Mesendoderm (in vitro differentiated cells): ENCODE results near the gene UFM1. TPM values are rescaled to one million over a fixed set of nuclear protein-coding genes. Genes with fewer than 3 reads are reported as not detected.
"Not testable (repeated sequence)": the region's sequence is repeated elsewhere in the genome, so short reads cannot be mapped to it uniquely, and the experiment has no call there.

Source experiments
- DNase-seq: peaks from one replicate; pipeline ENCODE4 v3.0.0; 2013
- H2AK5ac ChIP-seq: 2 replicates; pipeline ENCODE4 v1.6.1; 2013; ENCODE audit warnings: low read length, inconsistent platforms
- H2BK120ac ChIP-seq: 2 replicates; pipeline ENCODE4 v1.6.1; 2013; ENCODE audit warnings: low read depth, mild to moderate bottlenecking, low read length, moderate library complexity, mixed read lengths
- H2BK15ac ChIP-seq: replicated peaks from 2 replicates; pipeline ENCODE4 v1.6.1; 2013; ENCODE audit warnings: low read depth, mild to moderate bottlenecking, moderate library complexity
- H2BK5ac ChIP-seq: 2 replicates; pipeline ENCODE4 v1.6.1; 2013; ENCODE audit warnings: low read length, inconsistent platforms
- H3K18ac ChIP-seq: 2 replicates; pipeline ENCODE4 v1.6.1; 2013; ENCODE audit warnings: mild to moderate bottlenecking, low read length, mixed read lengths
- H3K23ac ChIP-seq: one replicate; pipeline ENCODE4 v1.6.1; 2013; ENCODE audit warnings: low read length
- H3K27ac ChIP-seq: 2 replicates; pipeline ENCODE4 v1.5.1; 2013; ENCODE audit warnings: low read depth, mild to moderate bottlenecking, inconsistent platforms, low read length, moderate library complexity
- H3K27me3 ChIP-seq: 2 replicates; pipeline ENCODE4 v1.6.1; 2013; ENCODE audit warnings: low read length, control low read depth, mild to moderate bottlenecking, inconsistent platforms; ENCODE audit not compliant: insufficient read depth, poor library complexity
- H3K36me3 ChIP-seq: 2 replicates; pipeline ENCODE4 v1.6.1; 2013; ENCODE audit warnings: low read length, inconsistent platforms; ENCODE audit not compliant: control insufficient read depth, insufficient read depth
- H3K4ac ChIP-seq: one replicate; pipeline ENCODE4 v1.6.1; 2013; ENCODE audit warnings: low read depth, mild to moderate bottlenecking, low read length, moderate library complexity
- H3K4me1 ChIP-seq: 2 replicates; pipeline ENCODE4 v1.6.1; 2013; ENCODE audit warnings: low read depth, low read length, inconsistent platforms; ENCODE audit not compliant: control insufficient read depth
- H3K4me2 ChIP-seq: 2 replicates; pipeline ENCODE4 v1.6.1; 2013; ENCODE audit warnings: low read length
- H3K4me3 ChIP-seq: 2 replicates; pipeline ENCODE4 v1.5.1; 2013; ENCODE audit warnings: mild to moderate bottlenecking, low read length
- H3K56ac ChIP-seq: one replicate; pipeline ENCODE4 v1.6.1; 2013; ENCODE audit warnings: low read length
- H3K79me1 ChIP-seq: 2 replicates; pipeline ENCODE4 v1.6.1; 2013; ENCODE audit warnings: low read length, inconsistent platforms
- H3K79me2 ChIP-seq: 2 replicates; pipeline ENCODE4 v1.6.1; 2013; ENCODE audit warnings: mild to moderate bottlenecking, low read length; ENCODE audit not compliant: control insufficient read depth, insufficient read depth
- H3K9ac ChIP-seq: 2 replicates; pipeline ENCODE4 v1.6.1; 2013; ENCODE audit warnings: low read length, inconsistent platforms
- H4K5ac ChIP-seq: one replicate; pipeline ENCODE4 v1.6.1; 2013; ENCODE audit warnings: low read length
- H4K8ac ChIP-seq: one replicate; pipeline ENCODE4 v1.6.1; 2013; ENCODE audit warnings: low read depth, mild to moderate bottlenecking, control low read depth, low read length, moderate library complexity
- WGBS: extraction: QIAGEN DNeasy Blood & Tissue Kit; methylation state at CpG from one replicate; pipeline ENCODE4 v1.1.7; 2013; ENCODE audit warnings: low lambda C conversion rate, missing lambda C conversion rate; ENCODE audit not compliant: insufficient coverage; ENCODE audit errors: extremely low coverage; 5-methylcytosine and 5-hydroxymethylcytosine counted together
- polyA plus RNA-seq, 2 experiments: library from polyadenylated mRNA; stranded (reverse); fragments of 200-250 nt; gene quantifications; one replicate each; pipeline ENCODE4 v1.2.3, GENCODE V29; 2013

UFM1 gene
- polyA plus RNA-seq (2013, experiment 1 of 2), result 30.6 TPM
- polyA plus RNA-seq (2013, experiment 2 of 2), result 31.8 TPM

DNA sequence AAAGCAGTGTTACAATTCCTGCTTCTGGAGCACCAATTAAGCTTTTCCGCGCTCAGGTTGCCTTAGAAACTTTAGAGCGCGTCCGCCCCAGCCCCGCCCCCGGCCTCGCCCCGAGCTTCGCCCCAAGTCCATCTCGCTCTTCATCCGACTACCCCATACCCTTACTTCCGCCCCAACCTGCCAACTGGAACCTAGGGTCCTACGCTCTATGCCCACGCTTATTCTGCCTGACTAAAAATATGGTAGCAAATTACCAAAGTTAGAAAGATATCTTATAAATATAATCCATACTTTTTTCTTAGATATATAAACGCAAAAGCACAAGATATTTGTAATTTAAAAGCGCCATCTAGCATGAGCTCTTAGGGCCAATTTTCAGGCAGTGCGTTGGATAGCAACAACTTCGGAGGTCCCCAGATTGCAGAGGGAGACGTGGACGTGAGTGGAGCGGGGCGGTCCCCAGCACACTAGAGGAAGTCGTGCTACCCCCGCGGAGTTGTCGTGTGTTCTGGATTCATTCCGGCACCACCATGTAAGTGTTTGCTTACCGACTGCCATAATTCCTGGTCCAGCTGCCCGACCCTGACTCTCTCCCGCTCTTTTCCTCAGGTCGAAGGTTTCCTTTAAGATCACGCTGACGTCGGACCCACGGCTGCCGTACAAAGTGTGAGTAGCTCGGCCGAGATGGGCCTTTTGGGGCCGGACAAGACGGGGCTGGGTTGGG is at the start of gene UFM1:
Gene UFM1 (plus strand): TSS at position 462 of the 724 bp plus-strand sequence. CDS start 69 bp downstream, at position 531.
- no CpG with 5 or more reads among the region's 41 CpGs for WGBS
- Histone ChIP-seq H3K23ac (no peak within 1 kb of the TSS), H2BK15ac (no peak within 1 kb of the TSS), H2BK120ac (no peak within 1 kb of the TSS), H3K56ac (peak within 1 kb of the TSS; percentile 86), H3K27ac (no peak within 1 kb of the TSS), H3K79me2 (peaks cover 12% of the 10 kb centered on the region), H3K27me3 (no peaks in the 10 kb centered on the region), H3K9ac (peak within 1 kb of the TSS; percentile 80), H3K36me3 (no peaks in the 10 kb centered on the region), H3K4ac (no peak within 1 kb of the TSS), H3K18ac (peak within 1 kb of the TSS; percentile 75), H3K79me1 (peaks cover 2% of the 10 kb centered on the region), H3K4me3 (peak within 1 kb of the TSS; percentile 77), H3K4me1 (no peaks in the 10 kb centered on the region), H2BK5ac (no peak within 1 kb of the TSS), H4K5ac (no peak within 1 kb of the TSS), H2AK5ac (no peak within 1 kb of the TSS), H3K4me2 (peak within 1 kb of the TSS; percentile 54), H4K8ac (no peak within 1 kb of the TSS)
- DNase-seq, result peak; percentile 97

DNA sequence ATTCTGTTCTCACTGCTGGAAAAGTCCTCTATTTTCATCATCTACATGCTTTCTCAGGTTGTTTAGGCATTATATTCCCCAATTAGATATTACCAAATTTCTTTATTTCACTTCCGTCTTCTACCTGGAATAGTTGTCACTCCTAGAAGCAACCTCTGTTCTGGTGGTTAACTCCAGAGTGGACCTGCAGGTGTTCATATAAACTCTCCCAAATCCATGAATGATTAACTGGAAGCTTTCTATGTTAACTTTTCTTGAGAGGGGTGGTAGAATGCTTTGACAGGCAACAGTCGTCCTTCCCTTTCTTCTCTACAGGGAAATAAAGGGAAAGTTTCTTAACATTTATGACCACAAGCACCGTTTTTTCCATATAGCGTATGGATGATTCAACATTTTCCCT is 48.4 kb upstream of the UFM1 start:
- no peaks in the 10 kb centered on the region for H3K36me3 ChIP-seq
- H3K18ac ChIP-seq, result no peak overlapping the region
- no peak for DNase-seq
- no peak overlapping the region for H3K56ac ChIP-seq
- H3K79me2 ChIP-seq, result no peaks in the 10 kb centered on the region
- no peak overlapping the region for H4K8ac ChIP-seq
- H3K4me2 ChIP-seq, result no peak overlapping the region
- H2BK15ac ChIP-seq, result no peak overlapping the region
- H3K4ac ChIP-seq, result no peak overlapping the region
- no peak overlapping the region for H3K27ac ChIP-seq
- H3K4me3 ChIP-seq, result no peak overlapping the region
- no peaks in the 10 kb centered on the region for H3K4me1 ChIP-seq
- no peak overlapping the region for H2AK5ac ChIP-seq
- no peak overlapping the region for H3K9ac ChIP-seq
- H3K79me1 ChIP-seq, result no peaks in the 10 kb centered on the region
- H3K27me3 ChIP-seq, result no peaks in the 10 kb centered on the region
- H4K5ac ChIP-seq, result no peak overlapping the region
- WGBS, result no CpG with 5 or more reads among the region's 4 CpGs
- no peak overlapping the region for H2BK120ac ChIP-seq
- H3K23ac ChIP-seq, result no peak overlapping the region
- H2BK5ac ChIP-seq, result no peak overlapping the region

DNA sequence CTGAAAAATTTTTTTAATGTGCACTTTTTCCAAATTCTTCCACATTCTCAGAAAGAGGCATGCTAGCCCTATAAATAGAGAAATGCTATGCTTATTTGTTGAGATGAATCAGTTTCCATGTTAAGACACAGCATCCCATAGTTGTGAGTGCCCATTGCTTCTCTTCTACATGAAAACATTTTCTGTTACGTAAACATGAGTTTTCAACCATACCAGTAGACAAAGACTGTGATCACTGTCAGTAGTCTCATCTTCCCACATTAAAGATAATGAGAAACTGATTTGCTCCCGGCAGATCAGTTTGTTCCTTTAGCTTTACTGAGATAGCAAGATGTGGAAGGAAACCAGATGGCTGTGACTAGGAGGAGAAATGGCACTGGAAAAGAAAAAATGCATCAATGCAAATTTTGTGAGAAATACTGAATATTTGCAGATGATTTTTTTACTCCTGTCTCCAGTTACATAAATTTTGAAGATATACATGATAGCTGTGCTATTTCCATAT is 45.8 kb upstream of the UFM1 start:
- Histone ChIP-seq H2BK15ac (no peak overlapping the region), H2BK120ac (no peak overlapping the region), H4K8ac (no peak overlapping the region), H3K79me2 (no peaks in the 10 kb centered on the region), H3K27me3 (no peaks in the 10 kb centered on the region), H3K4me1 (no peaks in the 10 kb centered on the region), H3K79me1 (no peaks in the 10 kb centered on the region), H3K4me3 (no peak overlapping the region), H3K4ac (no peak overlapping the region), H3K9ac (no peak overlapping the region), H3K27ac (no peak overlapping the region), H3K4me2 (no peak overlapping the region), H4K5ac (no peak overlapping the region), H2BK5ac (no peak overlapping the region), H3K36me3 (no peaks in the 10 kb centered on the region), H3K23ac (no peak overlapping the region), H3K56ac (no peak overlapping the region), H2AK5ac (no peak overlapping the region), H3K18ac (no peak overlapping the region)
- WGBS, result no CpG with 5 or more reads among the region's 2 CpGs
- DNase-seq, result no peak

DNA sequence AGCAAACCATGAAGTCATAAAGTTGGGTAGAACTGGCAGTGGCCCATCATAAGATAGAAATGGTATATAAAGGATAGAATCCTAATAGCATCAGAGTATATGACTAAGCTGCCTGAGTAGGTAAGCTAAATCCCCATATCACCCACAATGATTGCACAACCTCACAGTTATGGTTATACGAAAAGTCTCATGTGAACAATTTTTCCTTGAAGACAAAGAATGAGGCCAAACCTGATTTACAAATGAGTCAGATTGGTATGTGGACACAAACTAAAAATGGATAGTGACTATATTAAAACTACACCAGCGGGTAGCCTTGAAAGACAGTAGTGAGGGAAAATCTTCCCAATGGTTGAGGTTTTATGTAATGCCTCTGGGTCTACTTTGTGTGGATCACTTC is 40.9 kb upstream of the UFM1 start:
- H3K27me3 ChIP-seq, result no peaks in the 10 kb centered on the region
- no peak for DNase-seq
- H3K4me2 ChIP-seq, result no peak overlapping the region
- H4K5ac ChIP-seq, result no peak overlapping the region
- H2BK5ac ChIP-seq, result no peak overlapping the region
- no peak overlapping the region for H3K9ac ChIP-seq
- H3K79me2 ChIP-seq, result no peaks in the 10 kb centered on the region
- no peak overlapping the region for H2BK120ac ChIP-seq
- H3K4me1 ChIP-seq, result no peaks in the 10 kb centered on the region
- H3K4me3 ChIP-seq, result no peak overlapping the region
- H3K4ac ChIP-seq, result no peak overlapping the region
- no peak overlapping the region for H3K23ac ChIP-seq
- H3K27ac ChIP-seq, result no peak overlapping the region
- H2BK15ac ChIP-seq, result no peak overlapping the region
- no peak overlapping the region for H3K56ac ChIP-seq
- no peak overlapping the region for H3K18ac ChIP-seq
- H3K79me1 ChIP-seq, result no peaks in the 10 kb centered on the region
- no peaks in the 10 kb centered on the region for H3K36me3 ChIP-seq
- no peak overlapping the region for H2AK5ac ChIP-seq
- H4K8ac ChIP-seq, result no peak overlapping the region
- no CpG with 5 or more reads among the region's 2 CpGs for WGBS

DNA sequence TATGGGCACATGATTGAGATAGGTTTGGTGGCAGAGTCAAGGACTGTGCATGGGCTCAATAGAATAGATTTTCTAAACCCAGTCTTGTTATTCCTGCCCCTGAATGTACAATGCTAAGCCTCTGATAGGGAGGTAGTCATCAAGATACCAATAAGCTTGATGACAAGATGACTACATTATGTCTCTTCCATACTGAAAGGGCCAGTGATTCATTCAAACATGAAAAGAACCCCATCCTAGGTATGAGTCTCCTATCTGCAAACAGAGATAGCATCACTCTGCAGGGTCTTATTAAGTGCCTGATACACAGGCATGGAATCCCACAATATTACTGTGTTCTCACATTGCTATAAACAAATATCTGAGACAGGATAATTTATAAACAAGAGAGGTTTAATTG is 40.3 kb upstream of the UFM1 start:
- Histone ChIP-seq H3K9ac (no peak overlapping the region), H3K79me1 (no peaks in the 10 kb centered on the region), H3K4ac (no peak overlapping the region), H3K4me3 (no peak overlapping the region), H3K23ac (no peak overlapping the region), H2BK120ac (no peak overlapping the region), H4K8ac (no peak overlapping the region), H3K56ac (no peak overlapping the region), H3K27me3 (no peaks in the 10 kb centered on the region), H4K5ac (no peak overlapping the region), H3K4me2 (no peak overlapping the region), H3K79me2 (no peaks in the 10 kb centered on the region), H3K27ac (no peak overlapping the region), H2BK5ac (no peak overlapping the region), H3K4me1 (no peaks in the 10 kb centered on the region), H2AK5ac (no peak overlapping the region), H3K36me3 (no peaks in the 10 kb centered on the region), H3K18ac (no peak overlapping the region), H2BK15ac (no peak overlapping the region)
- DNase-seq, result no peak

DNA sequence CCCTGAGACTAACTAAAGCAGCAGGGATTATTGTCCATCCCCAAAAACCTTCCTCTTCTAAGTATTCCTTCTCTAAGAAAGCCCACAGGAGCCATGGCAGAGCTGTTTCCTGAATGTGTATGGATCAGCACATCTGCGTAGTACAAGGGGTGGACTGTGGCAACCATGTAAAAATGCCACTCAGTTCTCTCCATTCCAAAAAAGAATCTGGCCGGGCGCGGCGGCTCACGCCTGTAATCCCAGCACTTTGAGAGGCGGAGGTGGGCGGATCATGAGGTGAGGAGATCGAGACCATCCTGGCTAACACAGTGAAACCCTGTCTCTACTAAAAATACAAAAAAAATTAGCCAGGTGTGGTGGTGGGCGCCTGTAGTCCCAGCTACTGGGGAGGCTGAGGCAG is 38.5 kb upstream of the UFM1 start:
- not testable (repeated sequence) for H3K23ac ChIP-seq, H3K9ac ChIP-seq, H3K79me2 ChIP-seq, H3K4me2 ChIP-seq, H3K27me3 ChIP-seq, H2AK5ac ChIP-seq, H4K8ac ChIP-seq, H2BK5ac ChIP-seq, H2BK120ac ChIP-seq, H3K18ac ChIP-seq, H3K4ac ChIP-seq, H4K5ac ChIP-seq, H3K4me3 ChIP-seq, H2BK15ac ChIP-seq, H3K79me1 ChIP-seq, H3K36me3 ChIP-seq, H3K4me1 ChIP-seq, H3K27ac ChIP-seq, H3K56ac ChIP-seq, DNase-seq
- WGBS, result no CpG with 5 or more reads among the region's 10 CpGs
